ENCODE results near the gene MT2A. TPM values are rescaled to one million over a fixed set of nuclear protein-coding genes. Genes with fewer than 3 reads are reported as not detected.

Gene MT2A
- polyA plus RNA-seq, 1 donor from 2014 or later, result not detected

DNA sequence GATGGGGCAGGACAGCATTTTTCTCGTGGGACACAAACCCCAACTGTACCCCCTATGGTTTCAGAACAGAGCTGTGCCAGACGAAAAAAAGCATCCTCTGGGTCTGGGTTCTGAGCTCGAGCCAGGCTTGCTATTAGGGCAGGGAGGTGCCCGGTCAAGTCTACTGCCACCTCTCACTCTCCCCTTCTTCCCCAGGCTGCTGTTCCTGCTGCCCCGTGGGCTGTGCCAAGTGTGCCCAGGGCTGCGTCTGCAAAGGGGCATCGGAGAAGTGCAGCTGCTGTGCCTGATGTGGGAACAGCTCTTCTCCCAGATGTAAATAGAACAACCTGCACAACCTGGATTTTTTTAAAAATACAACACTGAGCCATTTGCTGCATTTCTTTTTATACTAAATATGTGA, 18.3 kb downstream of the MT2A start:
- Histone ChIP-seq H3K9me2 (ENCODE audit: insufficient read depth, low read length) (no peaks in the 10 kb centered on the region), H3K4me3 (ENCODE audit: low read length) (no peak overlapping the region), H4K20me1 (ENCODE audit: insufficient read depth) (no peaks in the 10 kb centered on the region), H3K27ac (ENCODE audit: low read length) (no peak overlapping the region), H2AFZ (ENCODE audit: low read depth, low read length) (no peak overlapping the region), H3K79me2 (replicated peaks; ENCODE audit: insufficient read depth, low read length) (no peaks in the 10 kb centered on the region), H3K9ac (ENCODE audit: low read length) (no peak overlapping the region), H3K9me3 (ENCODE audit: low read length) (no peaks in the 10 kb centered on the region), H3K4me2 (ENCODE audit: low read length) (no peak overlapping the region), H3F3A (ENCODE audit: insufficient read depth, low read length, poor library complexity, severe bottlenecking) (no peaks in the 10 kb centered on the region), H3K27me3 (ENCODE audit: insufficient read depth, low read depth, low read length) (peaks cover 81% of the 10 kb centered on the region), H3K36me3 (ENCODE audit: insufficient read depth, low read length) (no peaks in the 10 kb centered on the region)
- TF ChIP-seq RAD21 (conservative IDR thresholded peaks at IDR 0.05), result no peak
- no peak for TF ChIP-seq POLR2AphosphoS5 (IDR thresholded peaks at IDR 0.05)
- TF ChIP-seq TAF1 (IDR thresholded peaks at IDR 0.05; ENCODE audit: low read depth), result no peak

DNA sequence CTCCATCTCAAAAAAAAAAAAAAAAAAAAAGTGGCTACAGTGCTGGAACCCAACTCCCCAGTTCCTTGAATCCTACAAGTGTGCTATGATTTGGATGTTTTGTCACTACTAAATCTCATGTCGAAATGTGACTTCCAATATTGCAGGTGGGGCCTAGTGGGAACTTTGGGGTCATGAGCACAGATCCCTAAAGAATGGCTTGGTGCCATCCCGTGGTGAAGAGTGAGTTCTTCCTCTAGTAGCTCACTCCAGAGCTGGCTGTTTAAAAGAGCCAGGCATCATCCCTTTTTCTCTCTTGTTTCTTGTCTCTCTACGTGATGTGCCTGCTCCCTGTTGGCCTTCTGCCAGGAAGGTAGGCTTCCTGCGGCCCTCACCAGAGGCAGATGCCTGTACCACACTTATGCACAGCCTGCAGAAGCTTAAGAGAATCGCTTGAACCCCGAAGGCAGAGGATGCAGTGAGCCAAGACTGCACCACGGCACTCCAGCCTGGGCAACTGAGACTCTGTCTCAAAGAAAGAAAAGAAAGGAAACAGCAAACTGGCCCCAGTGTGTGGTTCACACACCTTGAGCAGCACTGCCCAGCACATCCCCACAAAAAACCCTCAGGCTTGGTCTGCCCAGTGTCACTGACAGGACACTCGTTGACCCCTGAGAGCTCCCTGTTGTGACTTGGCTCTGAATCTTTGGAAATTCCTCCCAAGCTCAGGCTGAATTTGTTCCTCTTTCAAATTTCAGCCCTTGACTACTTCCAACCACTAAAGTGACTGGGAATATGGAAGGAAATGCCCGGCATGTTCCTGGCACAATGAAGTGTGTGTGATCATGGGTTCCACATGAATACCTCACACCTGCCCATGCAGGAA, 20.3 kb downstream of the MT2A start:
- H3K27me3 ChIP-seq (ENCODE audit: insufficient read depth, low read depth, low read length), result peaks cover 94% of the 10 kb centered on the region
- no peaks in the 10 kb centered on the region for H3K9me2 ChIP-seq (ENCODE audit: insufficient read depth, low read length)
- H4K20me1 ChIP-seq (ENCODE audit: insufficient read depth), result no peaks in the 10 kb centered on the region

More for the DNA sequence above, 20.3 kb downstream of the MT2A start:
- no peaks in the 10 kb centered on the region for H3K36me3 ChIP-seq (ENCODE audit: insufficient read depth, low read length)
- no peak overlapping the region for H3K27ac ChIP-seq (ENCODE audit: low read length)
- H3K9me3 ChIP-seq (ENCODE audit: low read length), result no peaks in the 10 kb centered on the region
- no peaks in the 10 kb centered on the region for H3K79me2 ChIP-seq (replicated peaks; ENCODE audit: insufficient read depth, low read length)
- H3K4me2 ChIP-seq (ENCODE audit: low read length), result no peak overlapping the region
- H3K9ac ChIP-seq (ENCODE audit: low read length), result no peak overlapping the region
- TF ChIP-seq, protein P1, sequence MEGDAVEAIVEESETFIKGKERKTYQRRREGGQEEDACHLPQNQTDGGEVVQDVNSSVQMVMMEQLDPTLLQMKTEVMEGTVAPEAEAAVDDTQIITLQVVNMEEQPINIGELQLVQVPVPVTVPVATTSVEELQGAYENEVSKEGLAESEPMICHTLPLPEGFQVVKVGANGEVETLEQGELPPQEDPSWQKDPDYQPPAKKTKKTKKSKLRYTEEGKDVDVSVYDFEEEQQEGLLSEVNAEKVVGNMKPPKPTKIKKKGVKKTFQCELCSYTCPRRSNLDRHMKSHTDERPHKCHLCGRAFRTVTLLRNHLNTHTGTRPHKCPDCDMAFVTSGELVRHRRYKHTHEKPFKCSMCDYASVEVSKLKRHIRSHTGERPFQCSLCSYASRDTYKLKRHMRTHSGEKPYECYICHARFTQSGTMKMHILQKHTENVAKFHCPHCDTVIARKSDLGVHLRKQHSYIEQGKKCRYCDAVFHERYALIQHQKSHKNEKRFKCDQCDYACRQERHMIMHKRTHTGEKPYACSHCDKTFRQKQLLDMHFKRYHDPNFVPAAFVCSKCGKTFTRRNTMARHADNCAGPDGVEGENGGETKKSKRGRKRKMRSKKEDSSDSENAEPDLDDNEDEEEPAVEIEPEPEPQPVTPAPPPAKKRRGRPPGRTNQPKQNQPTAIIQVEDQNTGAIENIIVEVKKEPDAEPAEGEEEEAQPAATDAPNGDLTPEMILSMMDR (IDR thresholded peaks at IDR 0.05; ENCODE audit: poor library complexity, severe bottlenecking), result no peak
- TF ChIP-seq MXI1 (conservative IDR thresholded peaks at IDR 0.05; ENCODE audit: poor library complexity, severe bottlenecking) (no peak), RAD21 (conservative IDR thresholded peaks at IDR 0.05) (no peak), TAF1 (IDR thresholded peaks at IDR 0.05; ENCODE audit: low read depth) (no peak), EP300 (conservative IDR thresholded peaks at IDR 0.05; ENCODE audit: poor library complexity, severe bottlenecking) (no peak), EZH2 (IDR thresholded peaks at IDR 0.05; ENCODE audit: borderline replicate concordance, insufficient read depth, low read length, poor library complexity, severe bottlenecking) (no peak), POLR2AphosphoS5 (IDR thresholded peaks at IDR 0.05) (no peak), SMC3 (conservative IDR thresholded peaks at IDR 0.05; ENCODE audit: poor library complexity) (no peak)
- TF ChIP-seq, protein P2, sequence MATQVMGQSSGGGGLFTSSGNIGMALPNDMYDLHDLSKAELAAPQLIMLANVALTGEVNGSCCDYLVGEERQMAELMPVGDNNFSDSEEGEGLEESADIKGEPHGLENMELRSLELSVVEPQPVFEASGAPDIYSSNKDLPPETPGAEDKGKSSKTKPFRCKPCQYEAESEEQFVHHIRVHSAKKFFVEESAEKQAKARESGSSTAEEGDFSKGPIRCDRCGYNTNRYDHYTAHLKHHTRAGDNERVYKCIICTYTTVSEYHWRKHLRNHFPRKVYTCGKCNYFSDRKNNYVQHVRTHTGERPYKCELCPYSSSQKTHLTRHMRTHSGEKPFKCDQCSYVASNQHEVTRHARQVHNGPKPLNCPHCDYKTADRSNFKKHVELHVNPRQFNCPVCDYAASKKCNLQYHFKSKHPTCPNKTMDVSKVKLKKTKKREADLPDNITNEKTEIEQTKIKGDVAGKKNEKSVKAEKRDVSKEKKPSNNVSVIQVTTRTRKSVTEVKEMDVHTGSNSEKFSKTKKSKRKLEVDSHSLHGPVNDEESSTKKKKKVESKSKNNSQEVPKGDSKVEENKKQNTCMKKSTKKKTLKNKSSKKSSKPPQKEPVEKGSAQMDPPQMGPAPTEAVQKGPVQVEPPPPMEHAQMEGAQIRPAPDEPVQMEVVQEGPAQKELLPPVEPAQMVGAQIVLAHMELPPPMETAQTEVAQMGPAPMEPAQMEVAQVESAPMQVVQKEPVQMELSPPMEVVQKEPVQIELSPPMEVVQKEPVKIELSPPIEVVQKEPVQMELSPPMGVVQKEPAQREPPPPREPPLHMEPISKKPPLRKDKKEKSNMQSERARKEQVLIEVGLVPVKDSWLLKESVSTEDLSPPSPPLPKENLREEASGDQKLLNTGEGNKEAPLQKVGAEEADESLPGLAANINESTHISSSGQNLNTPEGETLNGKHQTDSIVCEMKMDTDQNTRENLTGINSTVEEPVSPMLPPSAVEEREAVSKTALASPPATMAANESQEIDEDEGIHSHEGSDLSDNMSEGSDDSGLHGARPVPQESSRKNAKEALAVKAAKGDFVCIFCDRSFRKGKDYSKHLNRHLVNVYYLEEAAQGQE (IDR thresholded peaks at IDR 0.05; ENCODE audit: borderline replicate concordance), result no peak
- H2AFZ ChIP-seq (ENCODE audit: low read depth, low read length), result no peak overlapping the region
- H3F3A ChIP-seq (ENCODE audit: insufficient read depth, low read length, poor library complexity, severe bottlenecking), result no peaks in the 10 kb centered on the region
- no peak overlapping the region for H3K4me3 ChIP-seq (ENCODE audit: low read length)

Measured in neural cell (in vitro differentiated cells).